Frontal cortex (tissue), 4 donors: Measurements from ENCODE around the gene HEATR5A. TPM values are rescaled to one million over a fixed set of nuclear protein-coding genes. Genes with fewer than 3 reads are reported as not detected.
"Not testable (repeated sequence)": the region's sequence is repeated elsewhere in the genome, so short reads cannot be mapped to it uniquely, and the experiment has no call there.

ENCODE experiments used
- DNase-seq, 2 donors: peaks; one replicate each; pipeline ENCODE4 v3.0.0; 2012; ENCODE audit warnings: low spot score in 2 of 2
- FAIRE-seq: peaks from 2 replicates; lab custom pipeline; 2012; peaks lifted over from hg19 to GRCh38; lab: Jason Lieb, UNC
- total RNA-seq: library from RNA; depleted of rRNA; stranded (reverse); fragments of >200 nt; gene quantifications from one replicate; pipeline ENCODE4 v1.2.3, GENCODE V29; 2014
- donor health status: control.
- donor health status: control.
- donor health status: control.

HEATR5A gene
- total RNA-seq, 1 donor from 2014 or later, result 26.9 TPM

DNA sequence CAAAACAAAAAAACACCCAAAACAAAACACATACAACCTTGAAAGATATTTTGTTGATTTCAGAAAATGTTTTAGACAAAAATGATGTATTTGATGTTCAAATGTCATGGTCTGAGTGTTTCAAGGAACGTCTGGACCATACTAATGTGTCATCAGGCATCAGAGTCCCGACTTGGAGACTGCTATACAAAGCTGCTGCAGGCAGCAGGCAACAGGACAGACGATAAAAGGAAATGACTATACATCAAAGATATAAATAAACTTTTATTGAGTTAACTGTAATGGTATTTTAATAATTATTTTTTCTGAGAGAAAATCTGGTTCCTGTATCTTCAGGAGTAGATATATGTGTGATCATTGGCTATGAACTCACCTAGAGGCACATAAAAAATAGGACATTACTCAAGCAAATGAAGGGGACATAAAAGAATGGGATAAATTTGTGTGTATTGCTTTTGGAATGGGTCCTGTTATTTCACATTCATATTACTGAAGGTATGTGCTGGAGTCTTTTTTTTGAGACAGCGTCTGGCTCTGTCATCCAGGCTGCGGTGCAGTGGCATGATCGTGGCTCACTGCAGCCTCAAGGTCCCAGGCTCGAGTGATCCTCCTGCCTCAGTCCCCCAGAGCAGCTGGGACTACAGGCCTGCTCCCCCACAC lies 125.5 kb downstream of the HEATR5A start:
- FAIRE-seq (no peak), DNase-seq (no peak)

DNA sequence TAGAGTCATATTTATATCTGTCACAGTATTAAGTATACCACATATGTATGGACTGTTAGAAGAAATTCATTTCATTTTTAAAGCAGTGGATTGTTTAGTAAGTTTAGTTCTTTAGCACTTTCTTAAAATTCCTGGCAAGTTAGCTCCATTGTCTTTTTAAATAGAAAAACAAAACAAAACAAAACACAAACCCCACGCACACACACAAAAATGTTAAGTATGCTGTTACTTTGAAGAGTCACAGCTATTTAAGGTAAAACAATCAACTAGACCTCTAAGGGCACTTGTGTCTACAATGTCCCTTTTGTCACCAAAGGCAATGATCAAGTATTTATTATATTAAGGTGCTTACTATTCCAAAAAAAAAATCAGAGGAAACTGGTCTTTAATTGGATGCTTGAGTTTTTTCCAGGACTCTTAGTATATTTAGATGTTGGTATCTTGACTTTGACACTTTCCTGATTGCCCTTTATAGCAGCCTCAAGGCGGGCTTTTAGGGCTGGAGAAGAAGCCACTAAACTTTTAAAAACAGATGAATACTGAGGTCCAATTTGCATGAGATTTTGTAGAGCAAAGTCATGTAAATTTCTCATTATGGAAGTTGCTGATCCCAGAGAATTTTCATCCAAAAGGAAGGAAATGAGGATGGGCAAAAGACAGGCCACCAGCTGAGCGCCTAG lies 127.3 kb downstream of the HEATR5A start:
- DNase-seq, result no peak
- FAIRE-seq, result no peak

DNA sequence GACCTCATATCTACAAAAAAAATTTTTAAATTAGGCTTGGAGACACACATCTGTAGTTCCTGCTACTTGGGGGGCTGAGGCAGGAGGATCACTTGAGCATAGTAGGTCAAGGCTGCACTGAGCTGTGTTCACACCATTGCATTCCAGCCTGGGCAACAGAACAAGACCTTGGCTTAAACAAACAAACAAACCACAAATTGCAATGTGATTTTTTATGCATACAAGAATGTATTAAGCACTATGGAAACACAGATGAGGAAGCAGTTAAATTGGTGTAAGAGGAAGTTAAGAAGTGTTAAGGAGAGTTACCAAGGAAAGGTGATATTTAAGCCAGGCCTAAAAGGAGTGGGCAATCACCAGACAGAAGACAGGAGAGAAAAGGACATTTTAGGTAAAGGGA lies 129.1 kb downstream of the HEATR5A start:
- no peak for DNase-seq
- no peak for FAIRE-seq

DNA sequence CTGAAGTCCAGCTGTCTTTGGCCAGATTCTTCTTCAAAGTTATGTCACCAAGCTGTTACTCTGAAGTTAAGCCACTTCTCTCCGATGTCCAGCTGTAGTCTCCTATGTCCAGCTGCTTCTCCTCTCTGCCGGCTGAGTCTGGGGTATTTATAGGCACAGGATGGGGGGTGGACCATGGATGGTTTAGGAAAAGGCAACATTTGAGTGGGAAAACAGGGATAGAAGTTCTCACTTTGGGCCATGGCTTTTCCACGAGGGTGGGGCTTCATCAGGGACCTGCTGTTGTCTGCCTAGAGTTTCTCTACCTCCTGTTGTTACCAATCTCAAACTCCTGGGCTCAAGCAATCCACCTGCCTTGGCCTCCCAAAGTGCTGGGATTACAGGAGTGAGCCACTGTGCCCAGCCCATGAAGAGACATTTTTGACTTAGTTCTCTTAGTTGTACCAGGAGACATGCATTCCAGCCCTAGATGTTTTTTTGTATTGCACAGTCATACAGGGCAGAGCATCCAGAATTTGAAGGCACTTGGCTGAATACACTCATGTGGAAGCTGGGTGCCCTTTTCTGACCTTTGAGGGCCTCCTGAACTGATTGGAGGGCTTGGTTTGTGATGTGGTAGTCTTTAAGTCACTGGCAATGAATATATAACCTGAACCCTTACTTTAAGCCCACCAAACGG lies 132.9 kb downstream of the HEATR5A start:
- no peak for FAIRE-seq

DNA sequence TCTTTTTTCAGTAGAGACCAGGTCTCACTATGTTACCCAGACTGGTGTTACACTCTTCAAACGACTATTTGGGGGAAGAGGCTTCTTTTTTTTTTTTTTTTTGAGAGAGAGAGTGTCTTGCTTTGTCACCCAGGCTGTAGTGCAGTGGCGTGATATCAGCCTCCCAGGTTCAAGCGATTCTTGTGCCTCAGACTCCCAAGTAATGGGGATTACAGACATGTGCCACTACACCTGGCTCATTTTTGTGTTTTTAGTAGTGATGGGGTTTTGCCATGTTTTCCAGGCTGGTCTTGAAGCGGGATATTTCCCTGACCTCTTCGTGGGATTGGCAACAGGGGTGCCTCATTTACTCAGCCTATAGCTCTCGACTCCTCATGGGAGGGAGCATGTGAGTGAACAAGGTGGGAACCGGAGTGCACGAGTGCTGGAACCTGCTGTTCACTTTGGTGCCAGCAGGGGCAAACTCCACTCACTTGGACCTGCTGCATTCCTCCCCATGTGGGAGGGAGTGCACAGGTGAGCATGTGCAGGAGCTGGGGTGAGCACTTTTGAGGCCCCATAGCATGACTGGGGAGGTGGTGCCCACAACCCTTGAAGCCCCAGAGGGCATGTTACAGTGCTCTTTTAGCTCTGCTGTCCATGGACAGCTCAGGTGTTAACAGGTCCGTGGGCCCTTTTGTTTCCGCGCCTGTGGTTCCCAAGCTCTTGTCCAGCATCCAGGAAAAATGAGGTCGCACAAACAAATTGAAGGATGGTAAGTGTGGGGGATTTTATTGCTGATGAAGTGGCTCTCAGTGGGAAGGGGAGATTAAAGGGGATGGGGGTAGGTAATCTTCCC lies 133.7 kb downstream of the HEATR5A start:
- DNase-seq (no peak), FAIRE-seq (no peak)

More for the DNA sequence above, 132.9 kb downstream of the HEATR5A start:
- no peak for DNase-seq

DNA sequence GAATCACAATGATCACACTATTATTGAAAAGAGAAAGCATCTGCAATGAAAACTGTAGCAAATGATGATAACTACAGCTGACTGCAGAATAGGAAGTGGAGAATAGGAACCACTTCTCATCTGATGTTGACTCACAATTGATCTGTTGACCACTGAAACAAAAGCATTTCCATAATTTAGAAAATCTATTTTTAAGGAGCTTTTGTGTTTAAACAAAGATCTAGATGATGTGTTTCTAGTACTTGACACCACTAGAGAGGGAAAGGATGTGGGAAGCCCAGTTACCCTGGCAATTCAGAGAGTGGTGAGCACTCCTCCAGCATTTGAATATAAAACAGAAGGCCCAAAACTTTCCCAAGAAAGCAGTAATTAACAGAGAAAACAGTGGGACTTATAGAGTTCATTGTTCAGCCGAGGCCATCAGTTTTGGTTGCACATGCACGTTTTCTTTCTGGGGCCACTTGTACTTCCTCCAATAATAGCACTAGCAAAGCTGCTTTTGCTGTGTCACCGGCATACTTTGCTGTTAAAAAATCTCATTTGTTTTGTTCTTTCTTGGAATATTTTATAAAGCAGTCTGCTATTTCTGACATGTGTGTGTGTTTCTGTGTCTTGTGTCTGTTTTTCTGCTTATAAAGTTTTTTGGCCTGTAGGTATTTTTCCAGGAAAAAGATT lies 136.6 kb downstream of the HEATR5A start:
- DNase-seq, result no peak
- FAIRE-seq, result no peak

DNA sequence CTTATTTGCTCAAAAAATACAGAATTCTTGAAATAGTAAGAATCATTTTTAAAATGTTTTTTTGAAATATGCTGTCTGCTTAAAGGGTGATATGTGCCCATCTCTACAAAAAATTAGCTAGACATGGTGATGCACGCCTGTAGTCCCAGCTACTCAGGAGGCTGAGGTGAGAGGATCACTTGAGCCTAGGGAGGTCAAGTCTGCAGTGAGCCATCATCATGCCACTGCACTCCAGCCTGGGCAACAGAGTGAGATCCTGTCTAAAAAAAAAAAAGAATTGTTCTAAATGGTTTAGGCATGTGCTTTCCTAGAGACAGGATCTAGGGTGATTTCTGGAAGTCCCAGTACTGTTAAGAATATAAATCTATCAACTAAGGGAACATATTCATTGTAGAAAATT lies 137.2 kb downstream of the HEATR5A start:
- no peak for FAIRE-seq
- DNase-seq, result no peak

DNA sequence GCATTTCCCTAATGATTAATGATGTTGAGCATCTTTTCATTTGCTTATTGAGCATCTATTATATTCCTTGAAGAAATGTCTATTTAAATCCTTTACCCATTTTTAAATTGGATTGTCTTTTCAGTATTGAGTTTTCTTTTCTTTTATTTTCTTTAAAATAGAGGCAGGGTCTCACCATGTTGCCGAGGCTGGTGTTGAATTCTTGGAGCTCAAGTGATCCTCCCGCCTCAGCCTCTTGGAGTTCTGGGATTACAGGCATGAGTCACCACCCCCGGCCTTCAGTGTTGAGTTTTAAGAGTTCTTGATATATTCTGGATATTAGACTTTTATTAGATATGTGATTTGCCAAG lies 139.5 kb downstream of the HEATR5A start:
- no peak for FAIRE-seq

DNA sequence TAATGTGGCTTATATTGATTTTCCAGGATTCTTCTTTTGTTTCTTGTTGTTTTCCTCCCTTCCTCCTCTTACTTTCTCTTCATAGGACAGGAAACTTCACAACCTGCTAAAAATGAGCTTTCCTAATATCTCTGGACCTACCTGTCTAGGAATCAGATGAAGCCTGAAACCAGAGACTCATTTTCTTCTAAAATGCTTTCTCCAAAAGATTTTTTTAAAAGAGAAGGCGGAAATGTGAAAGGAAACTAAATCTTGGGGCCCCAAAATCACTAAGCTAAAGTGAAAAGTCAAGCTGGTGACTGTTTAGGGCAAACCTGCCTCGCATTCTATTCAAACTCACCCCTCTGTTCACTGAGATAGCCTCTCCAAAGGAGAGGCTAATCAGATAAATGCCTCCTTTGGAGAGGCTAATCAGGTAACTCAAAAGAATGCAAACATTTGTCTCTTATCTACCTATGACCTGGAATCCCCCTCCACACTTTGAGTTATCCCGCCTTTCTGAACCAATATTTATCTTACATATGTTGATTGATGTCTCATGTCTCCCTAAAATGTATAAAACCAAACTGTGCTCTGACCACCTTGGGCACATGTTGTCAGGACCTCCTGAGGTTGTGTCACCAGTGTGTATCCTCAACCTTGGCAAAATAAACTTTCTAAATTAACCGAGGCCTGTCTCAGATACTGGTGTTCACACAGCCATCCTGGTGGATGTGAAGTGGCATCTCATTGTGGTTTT lies 140.0 kb downstream of the HEATR5A start:
- FAIRE-seq (no peak), DNase-seq (no peak)

More for the DNA sequence above, 139.5 kb downstream of the HEATR5A start:
- DNase-seq, result no peak

DNA sequence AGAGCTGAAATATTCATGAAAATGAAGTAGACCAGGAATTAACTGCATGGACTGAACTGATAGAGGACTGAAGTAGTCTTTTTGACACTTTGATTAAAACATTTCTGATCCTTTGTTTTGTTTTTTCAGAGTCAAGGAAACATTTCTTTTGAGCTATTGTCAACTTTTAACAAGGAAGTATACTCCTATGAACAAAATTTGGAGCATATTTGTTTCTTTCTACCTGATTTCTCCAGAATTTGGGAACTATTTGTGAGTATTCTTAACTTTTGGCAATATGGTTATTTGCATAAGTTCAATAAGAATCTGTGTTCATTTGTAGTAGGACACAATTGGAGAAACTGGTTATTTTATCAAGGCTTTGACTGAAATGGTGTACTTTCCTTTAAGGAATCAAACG lies 141.5 kb downstream of the HEATR5A start:
- DNase-seq (no peak), FAIRE-seq (no peak)

DNA sequence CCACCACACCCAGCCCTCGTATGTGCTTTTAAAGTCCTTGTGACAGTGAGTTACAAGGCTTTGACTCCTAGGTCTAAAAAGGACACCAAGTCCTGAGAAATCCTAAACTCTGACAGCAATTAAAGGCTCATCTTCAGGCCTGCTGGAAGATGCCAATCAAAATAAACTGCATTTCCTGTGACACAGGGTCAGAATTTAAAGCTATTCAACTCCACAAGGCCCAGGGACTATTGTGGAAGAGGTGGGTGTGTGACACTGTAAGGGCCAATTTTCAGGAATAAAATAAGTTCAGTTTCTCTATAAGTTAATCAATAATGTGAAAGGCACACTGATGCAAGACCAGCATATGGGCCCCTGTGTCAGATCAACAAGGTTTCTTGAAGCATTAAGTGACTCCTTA lies 143.3 kb downstream of the HEATR5A start:
- DNase-seq (no peak), FAIRE-seq (no peak)

DNA sequence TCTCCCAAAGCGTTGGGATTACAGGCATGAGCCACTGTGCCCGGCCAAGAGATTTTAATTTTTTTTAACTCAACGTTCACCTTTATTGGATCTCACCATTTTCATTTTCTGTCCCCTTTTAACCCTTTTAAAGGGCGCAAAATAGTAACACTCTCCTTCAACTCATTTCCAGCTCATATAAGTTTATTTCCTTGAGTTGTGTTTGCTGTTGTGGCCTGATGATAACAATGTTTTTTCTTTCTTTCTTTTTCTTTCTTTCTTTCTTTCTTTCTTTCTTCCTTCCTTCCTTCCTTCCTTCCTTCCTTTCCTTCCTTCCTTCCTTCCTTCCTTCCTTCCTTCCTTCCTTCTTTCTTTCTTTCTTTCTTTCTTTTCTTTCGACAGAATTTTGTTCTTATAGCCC lies 143.9 kb downstream of the HEATR5A start:
- DNase-seq, result not testable (repeated sequence)

DNA sequence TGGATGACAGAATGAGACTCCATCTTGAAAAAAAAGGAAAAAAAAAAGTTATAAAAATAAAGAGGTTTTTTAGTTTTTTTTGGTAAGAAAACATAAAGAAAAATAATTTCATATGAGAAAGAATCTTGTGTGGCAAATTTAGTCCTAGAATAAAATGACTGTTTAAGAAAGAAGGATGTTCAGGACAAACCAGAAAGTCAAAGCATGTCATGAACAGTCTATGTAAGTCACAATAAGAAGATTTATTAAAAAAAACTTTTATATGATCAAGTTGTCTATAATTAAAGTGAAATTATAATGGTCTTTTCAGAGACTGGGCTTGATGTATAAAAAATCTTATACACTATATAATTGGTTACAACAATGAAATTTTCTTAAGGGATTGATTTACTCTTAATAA lies 144.6 kb downstream of the HEATR5A start:
- FAIRE-seq (no peak), DNase-seq (no peak)

More for the DNA sequence above, 143.9 kb downstream of the HEATR5A start:
- FAIRE-seq, result not testable (repeated sequence)

DNA sequence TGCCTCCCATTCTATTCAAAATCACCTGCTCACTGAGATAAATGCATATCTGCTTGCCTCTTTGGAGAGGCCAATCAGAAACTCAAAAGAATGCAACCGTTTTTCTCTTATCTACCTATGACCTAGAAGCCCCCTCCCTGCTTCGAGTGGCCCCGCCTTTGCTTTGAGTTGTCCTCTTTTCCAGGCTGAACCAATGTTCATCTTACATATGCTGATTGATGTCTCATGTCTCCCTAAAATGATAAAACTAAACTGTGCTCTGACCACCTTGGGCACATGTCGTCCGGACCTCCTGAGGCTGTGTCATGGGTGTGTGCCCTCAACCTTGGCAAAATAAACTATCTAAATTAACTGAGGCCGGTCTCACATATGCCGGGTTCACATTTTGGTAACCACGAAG lies 148.7 kb downstream of the HEATR5A start:
- FAIRE-seq, result no peak
- DNase-seq, result no peak

DNA sequence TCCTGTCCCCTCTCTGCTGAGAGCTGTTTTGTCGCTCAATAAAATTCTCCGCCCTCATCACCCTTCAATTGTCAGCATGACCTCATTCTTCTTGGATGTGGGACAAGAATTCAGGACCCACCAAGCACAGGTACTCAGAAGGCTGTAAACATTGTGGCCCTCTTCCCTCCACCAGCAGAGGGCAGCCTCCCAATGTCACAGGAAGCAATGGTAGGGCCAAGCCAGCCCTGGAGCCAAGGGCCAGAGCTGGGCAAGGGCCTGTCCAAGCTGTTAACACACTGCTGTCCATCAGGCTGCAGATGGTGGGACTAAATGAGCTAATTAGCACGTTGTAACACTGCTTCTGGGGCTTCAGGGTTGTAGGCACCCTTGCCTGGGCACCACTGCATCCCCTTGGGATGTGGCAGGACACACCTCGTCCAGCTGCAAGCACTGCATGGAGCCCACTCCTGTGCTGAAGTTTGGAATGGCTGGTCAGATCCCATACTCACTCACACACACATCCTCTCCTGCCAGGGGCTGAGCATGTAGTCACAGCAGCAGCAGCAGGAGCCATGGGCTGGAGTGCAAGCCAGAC lies 150.1 kb downstream of the HEATR5A start:
- FAIRE-seq (no peak), DNase-seq (no peak)

DNA sequence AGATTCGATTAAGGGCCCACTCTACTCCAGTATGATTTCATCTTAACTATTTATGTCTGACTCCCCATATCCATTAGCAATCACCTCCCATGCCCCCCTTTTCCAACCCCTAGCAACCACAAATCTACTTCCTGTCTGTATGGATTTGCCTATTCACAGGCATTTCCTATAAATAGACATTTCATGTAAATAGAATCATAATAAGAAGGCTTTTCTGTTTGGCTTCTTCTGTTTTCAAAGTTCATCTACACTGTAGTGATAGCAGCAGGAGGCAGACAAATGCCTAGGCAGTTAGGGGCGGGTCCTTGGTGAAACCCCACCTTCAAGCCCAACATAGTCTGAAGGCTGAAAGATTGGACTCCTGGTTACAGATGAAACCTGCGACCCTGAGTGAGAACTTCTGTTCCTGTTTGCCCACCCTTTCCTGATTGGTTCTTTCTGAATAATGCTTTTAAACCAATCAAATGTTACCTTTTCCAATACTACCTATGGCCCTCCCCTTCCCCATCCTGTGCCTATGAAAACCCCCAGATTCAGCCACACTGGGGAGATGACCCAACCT lies 150.6 kb downstream of the HEATR5A start:
- FAIRE-seq, result no peak
- DNase-seq, result no peak

DNA sequence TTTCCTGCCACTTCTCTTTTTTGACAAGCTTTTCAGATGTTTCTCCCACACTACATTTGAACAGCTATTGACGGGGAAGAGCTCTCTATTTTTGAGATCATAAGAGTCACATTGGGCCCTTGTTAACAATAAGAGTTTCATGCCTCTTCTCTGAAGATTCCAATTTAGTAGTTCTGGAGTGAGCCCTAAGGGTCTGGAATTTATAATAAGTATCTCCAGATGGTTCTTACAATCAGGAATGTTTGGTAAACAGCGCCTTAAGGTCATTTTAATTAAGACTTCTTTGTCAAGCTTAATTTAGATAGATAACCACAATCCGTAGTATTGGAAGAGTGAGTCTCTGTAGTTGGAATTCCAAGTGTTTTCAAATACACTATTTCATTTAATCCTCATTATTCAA lies 152.1 kb downstream of the HEATR5A start:
- FAIRE-seq (no peak), DNase-seq (no peak)
